NCI-H2227 treated with DMSO at 0.1 percent for 48 hours (cell line): ENCODE results near the gene MSI2.

Experiments used
- DNase-seq: peaks from one replicate; lab custom pipeline; 2025; lab: John Stamatoyannopoulos, UW

Gene MSI2

DNA sequence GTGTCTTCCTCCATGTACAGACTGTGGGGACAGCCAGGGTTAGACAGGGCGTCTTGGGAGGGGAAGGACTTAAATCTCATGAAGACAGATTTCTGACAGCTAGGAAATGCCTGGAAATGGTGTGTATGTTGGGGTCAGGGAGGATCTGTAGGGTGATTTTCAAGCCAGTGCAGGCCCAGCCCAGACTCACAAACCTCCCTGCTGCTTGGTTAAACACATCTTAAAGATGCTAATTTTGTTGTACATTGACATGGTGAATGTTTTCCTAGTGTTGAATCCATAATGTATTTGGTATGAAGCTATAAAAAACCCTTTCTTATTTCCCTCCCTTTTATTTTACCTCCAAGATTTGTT, 250.4 kb downstream of the MSI2 start:
- DNase-seq, result no peak

DNA sequence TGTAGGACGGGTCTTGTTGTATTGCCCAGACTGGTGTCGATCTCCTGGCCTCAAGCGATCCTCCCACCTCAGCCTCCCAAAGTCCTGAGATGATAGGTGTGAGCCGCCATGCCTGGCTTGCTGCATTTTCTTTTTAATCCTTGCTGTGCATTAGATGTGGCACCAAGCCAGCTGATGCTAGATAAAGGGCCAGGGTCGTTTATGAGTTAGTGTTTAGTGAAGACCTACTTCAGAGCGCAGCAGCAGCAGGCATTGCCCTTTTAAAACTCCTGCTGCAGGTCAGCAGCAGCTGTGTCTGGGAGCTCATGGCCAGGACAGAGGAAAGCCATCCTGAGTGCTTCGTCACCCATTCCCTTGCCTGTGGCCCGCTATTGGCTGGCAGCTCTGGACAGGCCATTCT, 251.5 kb downstream of the MSI2 start:
- no peak for DNase-seq

DNA sequence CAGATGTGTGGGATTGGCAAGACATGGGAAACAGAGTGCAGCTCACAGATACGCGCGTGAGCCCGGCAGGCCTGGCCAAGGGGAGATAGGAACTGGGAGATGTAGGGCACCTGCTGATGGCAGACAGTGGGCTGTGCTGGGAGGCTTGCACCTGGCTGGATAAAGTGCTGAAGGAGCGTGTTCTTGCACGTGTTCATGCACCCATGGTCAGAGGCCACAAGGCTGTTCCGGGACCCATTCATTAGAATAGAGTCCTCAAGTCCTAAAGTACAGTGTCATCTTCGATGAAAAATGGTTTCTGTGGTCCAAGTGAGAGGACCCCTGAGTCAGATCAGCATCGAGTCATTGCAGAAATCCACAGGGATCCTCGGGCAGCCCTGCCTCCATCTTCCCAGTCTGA, 252.3 kb downstream of the MSI2 start:
- DNase-seq, result no peak

DNA sequence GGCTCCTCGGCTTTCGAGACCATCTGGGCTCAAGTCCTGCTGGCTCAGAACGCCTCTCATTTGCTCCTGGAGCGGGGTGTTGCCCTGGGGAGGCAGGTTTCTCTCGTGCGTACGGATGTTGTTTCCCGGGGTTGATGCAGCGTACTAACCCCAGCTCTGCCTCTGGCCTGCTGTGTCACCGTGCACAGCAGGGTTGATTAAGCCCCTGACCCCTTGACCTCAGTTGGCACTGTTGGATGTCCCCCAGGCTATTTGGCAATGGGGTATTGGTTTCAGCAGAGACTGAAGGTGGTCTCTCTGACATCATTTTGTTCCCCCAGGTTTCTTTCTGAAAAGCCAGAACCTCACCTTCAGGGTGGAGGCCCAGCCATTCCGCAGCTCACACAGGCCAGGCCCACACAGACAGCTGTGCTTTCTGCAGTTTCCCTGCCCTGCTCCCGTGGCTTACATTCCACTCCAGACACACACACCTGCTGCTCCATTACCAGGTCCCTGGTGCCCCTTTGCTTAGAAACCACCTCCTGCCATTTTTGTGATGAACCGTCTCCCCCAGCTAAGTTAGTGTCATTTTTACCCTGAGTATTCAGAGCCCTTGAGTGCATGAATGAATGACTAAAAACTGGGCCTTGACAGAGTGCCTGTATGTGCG, 255.3 kb downstream of the MSI2 start:
- no peak for DNase-seq

DNA sequence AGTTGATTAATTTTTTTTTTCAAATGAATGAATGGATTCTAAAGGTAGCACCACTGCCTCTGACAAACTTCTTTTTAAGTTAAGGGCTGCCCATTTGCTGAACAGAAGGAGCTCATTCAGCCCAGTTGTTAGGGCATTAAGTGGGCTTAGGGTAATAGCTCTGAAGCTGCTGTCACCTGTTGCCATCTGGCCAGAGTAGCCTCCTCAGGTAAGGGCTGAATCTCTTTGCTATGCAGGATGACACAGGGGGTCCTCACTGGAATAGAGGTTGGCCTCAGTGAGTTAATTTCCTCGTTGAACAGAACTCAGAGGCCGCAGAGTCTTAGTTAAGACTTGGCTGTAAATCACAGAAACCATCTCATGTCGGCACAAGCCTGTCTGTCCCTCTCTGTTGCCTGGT, 255.9 kb downstream of the MSI2 start:
- DNase-seq, result no peak

DNA sequence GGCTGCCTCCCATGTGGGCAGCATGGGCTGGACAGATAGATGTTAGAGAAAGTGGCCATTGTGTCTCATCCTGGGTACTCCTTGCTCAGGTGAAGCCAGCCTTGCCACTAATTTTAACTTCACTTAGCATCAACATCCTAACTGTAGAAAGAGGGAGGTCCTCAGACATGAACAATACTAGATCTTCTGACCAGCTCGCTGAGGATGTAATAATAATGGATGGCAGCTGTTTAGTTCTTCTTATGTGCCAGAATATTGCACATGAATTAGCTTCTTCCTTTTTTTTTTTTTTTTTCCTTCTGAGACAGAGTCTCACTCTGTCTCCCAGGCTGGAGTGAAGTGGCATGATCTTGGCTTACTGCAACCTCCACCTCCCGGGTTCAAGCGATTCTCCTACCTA, 256.4 kb downstream of the MSI2 start:
- no peak for DNase-seq

DNA sequence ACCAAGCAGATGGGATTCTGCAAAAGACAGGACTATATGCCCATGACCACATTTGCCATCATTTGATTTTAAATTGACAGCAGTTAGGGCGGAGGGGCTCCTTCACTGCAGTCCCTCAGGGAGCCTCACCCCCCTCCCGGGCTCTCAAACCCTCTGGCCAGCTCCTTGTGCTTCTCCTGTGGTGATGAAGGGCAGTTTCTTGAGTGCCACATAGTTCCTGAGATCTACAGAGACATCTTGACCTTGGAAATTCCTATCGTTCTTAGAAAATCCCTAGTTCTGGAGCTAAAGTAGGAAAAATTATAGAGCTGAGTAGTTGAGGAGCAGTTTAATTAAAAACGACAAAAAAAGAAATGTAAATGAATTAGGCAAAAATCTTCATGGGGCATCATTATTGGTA, 257.2 kb downstream of the MSI2 start:
- DNase-seq, result no peak

DNA sequence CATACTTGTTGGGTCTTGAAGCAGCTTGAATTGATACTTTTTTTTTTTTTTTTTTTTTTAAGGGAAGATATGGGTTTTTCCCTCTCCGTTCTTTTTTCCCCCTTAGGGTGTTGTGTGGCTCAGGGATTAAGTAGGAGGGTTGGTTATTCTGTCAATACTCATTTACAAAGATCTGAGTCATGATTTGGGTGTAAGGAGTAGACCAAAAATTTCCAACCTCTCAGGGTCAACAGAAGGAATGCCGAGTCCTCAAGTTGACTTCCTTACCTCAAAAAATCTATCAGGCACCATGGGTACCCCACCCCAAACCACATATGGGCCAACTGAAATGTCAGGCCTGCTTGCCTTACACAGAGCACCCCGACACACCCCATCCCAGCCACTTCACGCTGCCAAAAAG, 258.3 kb downstream of the MSI2 start:
- no peak for DNase-seq

DNA sequence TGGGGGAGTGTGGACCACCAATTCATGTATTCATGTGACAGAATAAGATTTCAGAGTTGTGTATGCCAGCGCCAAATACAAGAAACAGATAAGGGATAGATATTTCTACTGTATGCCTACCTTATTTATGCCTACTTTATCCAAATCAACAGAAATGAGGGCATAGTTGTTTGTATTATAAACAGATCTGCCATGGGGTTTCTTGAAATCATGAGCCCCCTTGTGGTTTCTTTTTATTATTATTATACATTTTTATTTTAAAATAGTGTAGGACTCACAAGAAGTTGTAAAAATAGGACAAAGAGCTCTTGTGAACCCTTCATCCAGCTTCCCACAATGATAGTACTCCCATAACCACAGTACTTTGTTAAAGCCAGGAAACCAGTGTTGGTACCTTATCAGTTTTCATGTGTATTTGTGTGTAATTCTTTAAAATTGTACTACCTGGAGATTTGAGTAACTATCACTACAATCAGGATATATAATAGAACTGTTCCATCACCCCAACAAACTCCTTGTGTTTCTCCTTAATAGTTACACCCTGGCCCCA, 259.4 kb downstream of the MSI2 start:
- no peak for DNase-seq

DNA sequence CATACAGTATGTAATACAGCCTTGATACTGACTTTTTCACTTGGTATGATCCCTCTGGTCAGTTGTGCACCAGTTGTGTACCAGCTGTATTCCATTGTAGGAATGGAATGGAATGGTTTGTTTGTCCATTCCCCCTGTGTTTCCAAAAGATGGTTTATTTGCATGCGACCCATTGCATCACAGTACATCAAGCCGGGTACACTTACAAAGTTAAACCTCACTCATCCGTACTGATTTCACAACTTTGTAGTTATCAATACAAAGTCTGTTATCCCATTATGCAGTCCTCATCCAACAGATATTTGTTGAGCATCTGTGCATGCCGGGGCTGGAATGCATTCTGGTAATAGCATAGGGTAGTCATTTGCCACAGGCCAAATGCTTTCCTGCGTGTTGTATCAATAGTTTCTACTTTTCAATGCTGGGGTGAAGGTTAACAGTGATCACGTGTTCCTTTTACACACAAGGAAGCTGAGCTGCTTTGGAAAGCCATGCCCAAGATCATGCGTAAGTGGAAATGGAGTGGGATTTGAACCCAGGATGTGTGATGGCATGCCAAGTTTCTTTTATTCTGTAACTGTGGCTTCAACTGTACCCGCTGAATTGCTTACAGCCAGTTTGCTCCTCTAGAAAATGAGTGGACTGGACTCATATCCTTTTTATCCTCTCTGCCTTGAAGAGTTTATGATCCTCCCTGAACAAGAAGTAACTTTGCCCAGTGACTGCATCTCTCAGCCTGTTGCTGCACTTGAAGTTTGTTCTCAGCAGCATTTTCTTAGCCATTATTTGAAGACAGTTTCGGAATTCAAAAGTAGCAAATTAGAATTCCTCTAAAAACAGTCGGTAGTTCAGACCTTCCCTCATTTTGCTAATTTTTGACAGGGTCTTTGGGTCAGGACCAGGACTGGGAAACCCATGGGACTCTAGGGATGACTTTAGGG, 260.2 kb downstream of the MSI2 start:
- DNase-seq, result no peak

DNA sequence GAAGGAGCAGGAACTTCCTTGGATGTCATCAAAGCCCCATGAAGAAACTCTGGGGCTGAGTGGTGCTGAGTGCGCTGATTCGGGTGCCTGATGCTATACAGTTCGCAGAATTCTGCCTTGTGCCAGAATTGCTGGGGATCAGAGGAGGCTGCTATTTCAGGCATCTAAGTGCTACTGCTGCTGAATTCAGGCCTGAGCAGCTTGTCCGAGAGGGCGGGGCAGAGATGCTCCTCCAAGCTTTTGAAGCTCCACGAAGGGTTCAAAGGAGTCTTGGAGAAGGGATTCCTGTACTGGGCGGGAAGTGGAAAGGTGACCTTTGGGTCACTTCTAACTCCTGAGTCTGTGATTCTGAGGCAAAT, 260.9 kb downstream of the MSI2 start:
- no peak for DNase-seq

DNA sequence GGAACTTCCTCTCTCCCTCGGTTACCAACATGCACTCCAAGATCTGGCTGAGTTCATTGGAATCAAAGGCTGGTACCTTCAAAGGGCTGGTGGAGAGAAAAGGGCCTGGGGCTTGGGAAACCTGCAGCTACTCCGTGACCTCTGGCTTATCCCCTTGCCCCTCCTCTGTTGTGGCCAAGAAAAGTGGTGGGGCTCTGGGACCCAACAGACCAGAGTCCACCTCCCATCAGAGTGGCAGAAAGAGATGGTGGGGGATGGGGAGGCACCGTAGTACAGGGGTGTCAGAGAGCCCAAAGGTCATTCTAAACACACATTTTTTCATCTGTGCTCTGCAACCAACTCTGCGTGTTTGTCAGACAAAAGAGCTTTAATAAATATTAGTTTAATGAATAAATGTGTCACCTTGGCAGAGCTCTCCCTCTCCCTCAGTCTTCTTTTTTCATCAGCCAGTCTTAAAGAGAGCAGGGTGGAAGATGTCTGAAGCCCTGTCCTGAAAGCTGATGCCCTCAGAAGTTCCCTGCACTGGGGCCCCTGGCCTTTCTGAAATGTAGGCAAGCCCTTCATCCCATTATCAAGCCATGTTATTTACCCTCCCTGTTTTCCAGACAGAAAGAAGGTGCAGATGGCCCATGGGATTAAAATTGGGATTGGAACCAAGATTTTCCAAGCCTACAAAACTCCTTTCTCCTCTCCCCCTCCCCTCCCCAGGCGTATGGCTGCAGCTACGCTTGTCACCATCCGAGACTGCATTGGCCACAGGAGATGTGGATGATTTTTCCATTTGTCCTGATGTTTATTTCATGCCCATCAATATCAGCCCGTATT, 261.5 kb downstream of the MSI2 start:
- DNase-seq, result no peak

DNA sequence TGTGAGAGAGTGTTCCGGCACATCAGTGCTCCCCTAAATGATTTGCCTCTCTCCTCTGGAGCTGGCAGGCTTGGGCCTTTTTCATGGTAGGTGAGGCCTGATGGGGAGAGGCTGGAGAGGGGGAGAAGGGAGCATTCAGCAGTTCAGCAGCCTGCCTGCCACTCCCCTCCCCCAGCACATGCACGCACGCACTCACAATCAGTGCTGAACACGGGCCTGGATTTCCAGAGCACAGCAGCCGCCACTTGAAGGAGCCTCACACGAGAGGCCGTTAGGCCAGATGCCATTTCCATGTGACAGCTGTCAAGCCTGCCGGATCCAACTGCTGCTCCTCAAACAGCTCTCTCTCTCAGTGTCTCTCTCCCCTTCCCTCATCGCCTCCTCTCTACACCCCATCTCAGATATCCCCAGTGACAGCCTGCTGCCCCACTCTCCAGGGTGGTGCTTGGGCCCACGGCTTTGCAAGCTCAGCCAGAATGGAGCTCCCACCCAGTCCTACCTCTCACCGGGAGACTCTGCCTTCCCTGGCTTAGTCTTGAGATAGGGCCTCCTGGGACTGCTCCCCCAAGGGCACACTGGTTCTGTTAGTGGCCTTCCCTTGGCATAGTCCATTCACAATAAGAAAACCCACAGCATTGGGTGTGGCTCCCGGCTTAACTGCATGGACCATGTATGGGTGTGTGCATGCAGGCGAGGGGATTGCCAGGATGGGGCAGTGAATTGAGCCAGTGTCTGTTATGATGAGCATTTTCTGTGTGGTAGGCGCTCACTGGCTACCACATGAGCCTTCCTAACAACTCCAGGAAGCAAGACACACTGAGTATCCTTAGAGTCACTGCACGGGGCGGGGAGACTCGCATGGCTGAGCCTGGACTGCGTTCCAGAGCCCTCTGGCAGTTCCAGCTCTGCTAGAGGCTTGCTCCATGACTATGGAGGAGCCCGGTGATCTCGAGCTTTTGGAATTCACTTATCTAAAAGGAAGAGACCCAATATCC, 262.6 kb downstream of the MSI2 start:
- DNase-seq, result peak; percentile 60

DNA sequence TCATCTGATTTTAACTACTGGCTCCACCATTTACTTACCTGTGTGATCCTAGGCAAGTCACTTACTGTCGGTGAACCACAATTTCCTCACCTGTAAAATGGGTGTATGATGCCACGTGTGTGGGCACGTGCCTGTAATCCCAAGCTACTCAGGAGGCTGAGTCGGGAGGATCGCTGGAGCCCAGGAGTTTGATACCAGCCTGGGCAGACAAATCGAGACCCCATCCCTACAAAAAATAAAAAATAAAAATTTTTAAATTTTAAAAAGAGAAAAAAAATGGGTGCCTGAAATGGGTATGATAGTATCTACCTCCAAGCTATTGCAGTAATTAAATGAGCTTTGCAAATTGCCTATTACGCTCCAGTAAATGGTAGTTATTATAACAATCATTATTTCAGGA, 263.5 kb downstream of the MSI2 start:
- DNase-seq, result no peak

DNA sequence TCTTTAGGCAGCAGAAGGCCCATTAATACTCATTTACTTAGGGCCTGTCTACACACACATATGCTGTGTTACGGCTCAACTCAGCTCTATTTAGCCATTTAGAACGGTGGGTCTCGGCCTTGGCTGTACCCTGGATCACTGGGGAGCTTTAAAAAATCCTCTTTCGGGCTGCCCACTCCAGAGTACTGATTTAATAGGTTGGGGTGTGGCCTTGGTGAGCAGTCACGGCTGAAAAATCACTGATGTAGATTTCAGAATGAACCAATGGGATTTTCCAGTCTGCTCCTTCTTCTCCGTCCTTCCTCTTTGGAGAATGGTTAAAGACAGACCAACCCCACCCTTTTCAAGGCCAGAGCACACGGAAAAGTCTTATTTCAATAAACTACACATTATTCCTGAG, 265.3 kb downstream of the MSI2 start:
- no peak for DNase-seq

DNA sequence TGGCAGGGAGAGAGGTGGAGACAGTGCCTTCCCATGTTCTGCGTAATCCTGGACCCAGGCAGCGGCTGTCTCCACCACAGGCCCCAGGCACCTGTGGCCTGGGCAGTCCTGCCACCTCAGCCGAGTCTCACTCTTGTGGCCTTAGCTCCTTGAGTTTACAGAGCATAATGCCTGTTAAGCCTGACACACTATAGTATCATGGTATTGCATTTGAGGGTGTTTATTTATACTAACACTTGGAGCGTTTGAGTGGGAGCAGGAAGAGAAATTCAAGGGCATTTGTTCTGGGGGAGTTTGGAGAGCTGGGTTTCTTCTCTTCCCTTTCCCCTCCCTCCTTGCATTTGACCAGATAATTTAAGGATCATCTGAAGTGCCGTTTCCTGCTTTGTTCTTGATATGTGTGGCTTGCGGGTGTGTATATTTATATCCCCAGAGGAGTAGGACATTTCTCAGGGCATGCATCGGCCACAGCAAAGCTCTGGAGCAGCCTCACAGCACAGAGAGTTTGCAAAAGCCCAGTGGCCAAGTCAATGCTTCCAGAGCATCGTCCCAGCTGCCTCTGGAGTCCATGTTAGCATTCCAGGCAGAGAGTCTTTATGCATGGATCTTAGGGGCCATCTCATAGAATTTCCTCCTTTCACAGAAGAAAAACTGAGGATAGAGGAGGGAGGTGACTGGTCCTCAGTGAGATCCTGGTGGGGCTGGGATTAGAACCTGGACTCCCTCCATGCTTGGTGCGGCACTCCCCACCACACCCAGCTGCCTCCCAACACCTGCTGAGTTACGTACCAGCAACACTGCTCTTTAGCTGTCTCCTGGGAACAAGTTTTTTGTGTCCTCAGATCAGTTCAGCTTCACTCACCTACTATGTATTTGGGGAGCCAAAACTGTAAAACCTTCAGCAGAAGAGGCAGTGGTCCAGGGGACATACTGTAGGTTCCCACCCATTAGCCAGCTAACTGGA, 266.0 kb downstream of the MSI2 start:
- DNase-seq, result peak; percentile 53

DNA sequence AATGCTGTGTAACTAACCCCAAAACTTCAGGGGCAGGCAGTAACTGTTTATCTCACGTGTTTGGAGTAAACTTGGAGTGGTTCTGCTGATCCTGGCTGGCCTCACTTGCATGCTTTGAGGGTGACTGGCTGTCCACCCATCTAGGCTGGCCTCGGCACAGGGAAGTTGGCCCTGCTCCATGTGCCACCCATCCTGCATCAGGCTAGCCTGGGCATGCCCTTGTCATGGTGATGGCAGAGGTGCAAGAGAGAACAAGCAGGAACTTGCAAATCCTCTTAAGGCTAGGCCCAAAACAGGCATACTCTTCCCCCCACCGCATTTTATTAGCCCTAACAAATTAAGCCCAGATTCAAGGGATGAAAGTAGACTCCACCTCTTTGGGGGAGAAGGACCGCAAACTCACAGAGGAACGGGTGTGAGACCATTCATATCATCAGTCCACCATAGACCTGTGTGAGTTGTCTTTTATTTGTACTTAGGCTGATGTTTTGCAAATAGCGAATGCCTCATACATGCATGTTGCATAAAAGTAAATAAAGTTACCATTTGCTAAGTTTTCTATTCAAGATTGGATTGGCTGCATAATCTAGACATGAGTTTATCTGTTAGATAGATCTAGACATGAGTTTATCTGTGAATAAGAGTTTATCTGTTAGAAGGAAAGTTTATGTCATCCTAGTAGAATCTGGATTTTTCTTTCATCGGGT, 267.8 kb downstream of the MSI2 start:
- DNase-seq, result no peak

DNA sequence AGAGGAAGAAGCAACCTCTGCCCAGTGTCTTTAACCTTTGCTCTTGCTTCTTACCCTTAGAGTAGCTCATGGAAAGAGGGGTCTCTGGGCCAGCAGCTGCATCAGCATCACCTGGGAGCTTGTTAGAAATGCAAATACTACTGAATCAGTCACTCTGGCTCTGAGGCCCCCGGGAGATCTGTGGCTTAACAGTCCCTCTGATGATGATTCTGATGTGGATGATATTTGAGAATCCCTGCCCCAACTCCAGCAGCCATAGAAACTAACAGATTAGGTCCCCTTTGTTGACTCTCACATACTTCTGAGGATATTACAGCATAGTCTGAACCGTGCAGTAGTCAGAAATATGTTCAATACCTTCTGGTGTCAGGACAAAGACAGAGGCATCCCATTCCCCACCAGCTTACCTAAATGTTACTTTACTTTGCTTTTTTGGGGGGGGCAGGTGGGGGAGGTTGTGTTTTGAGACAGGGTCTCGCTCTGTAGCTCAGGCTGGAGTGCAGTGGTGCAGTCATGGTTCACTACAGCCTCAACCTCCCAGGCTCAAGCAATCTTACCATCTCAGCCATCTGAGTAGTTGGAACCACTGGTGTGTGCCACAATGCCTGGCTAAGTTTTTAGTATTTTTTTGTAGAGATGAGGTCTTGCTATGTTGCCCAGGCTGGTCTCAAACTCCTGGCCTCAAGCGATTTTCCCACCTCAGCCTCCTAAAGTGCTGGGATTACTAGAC, 268.7 kb downstream of the MSI2 start:
- DNase-seq, result no peak
